Measurements from ENCODE around the gene ACTR3C. TPM values are rescaled to one million over a fixed set of nuclear protein-coding genes. Genes with fewer than 3 reads are reported as not detected.
"Not testable (repeated sequence)": the region's sequence is repeated elsewhere in the genome, so short reads cannot be mapped to it uniquely, and the experiment has no call there.

Gene ACTR3C
- total RNA-seq, 1 donor from 2014 or later: not detected

- not testable (repeated sequence) for H3K27ac ChIP-seq; H3K36me3 ChIP-seq; DNase-seq (ENCODE audit: low spot score); H2AFZ ChIP-seq (replicated peaks); H3K9ac ChIP-seq; H3K27me3 Mint-ChIP-seq (ENCODE audit: insufficient read depth, low read depth); H3K4me2 ChIP-seq; H3K4me3 Mint-ChIP-seq; H3K9me3 Mint-ChIP-seq; H3K9me3 ChIP-seq (ENCODE audit: low read depth); H3K79me2 ChIP-seq (ENCODE audit: low read depth); H3K4me1 ChIP-seq; H3K27me3 ChIP-seq; H3F3A ChIP-seq (ENCODE audit: low read depth); H3K4me3 ChIP-seq; H4K20me1 ChIP-seq (ENCODE audit: low read depth); H3K36me3 Mint-ChIP-seq
- Mint-ChIP-seq H3K27ac (peak overlapping the region; percentile 76), H3K4me1 (peaks cover 14% of the 10 kb centered on the region)
These were observed 34.5 kb downstream of the ACTR3C start for GRCh38 chr7:150288816-150289215.

GRCh38 chr7:150287815-150288214, 35.5 kb downstream of the ACTR3C start:
- H3K36me3 Mint-ChIP-seq: not testable (repeated sequence)

GRCh38 chr7:150285849-150286754, 37.2 kb downstream of the ACTR3C start:
- H3F3A ChIP-seq (ENCODE audit: low read depth); H3K4me1 ChIP-seq; H3K4me2 ChIP-seq; H3K9me3 ChIP-seq (ENCODE audit: low read depth); H3K36me3 Mint-ChIP-seq; H3K27ac Mint-ChIP-seq; H3K27me3 Mint-ChIP-seq (ENCODE audit: insufficient read depth, low read depth); H3K36me3 ChIP-seq; H3K27ac ChIP-seq; H2AFZ ChIP-seq (replicated peaks); H3K27me3 ChIP-seq; H3K4me3 ChIP-seq; H3K9me3 Mint-ChIP-seq; H3K79me2 ChIP-seq (ENCODE audit: low read depth); H3K4me3 Mint-ChIP-seq; H4K20me1 ChIP-seq (ENCODE audit: low read depth); H3K9ac ChIP-seq: not testable (repeated sequence)
- DNase-seq (ENCODE audit: low spot score): peak; percentile 26
- TF ChIP-seq CTCF (IDR thresholded peaks at IDR 0.05): peak; percentile 65
- peaks cover 14% of the 10 kb centered on the region for H3K4me1 Mint-ChIP-seq

More at GRCh38 chr7:150287815-150288214, 35.5 kb downstream of the ACTR3C start:
- not testable (repeated sequence) for H3K27me3 Mint-ChIP-seq (ENCODE audit: insufficient read depth, low read depth); H3K9me3 Mint-ChIP-seq; H2AFZ ChIP-seq (replicated peaks); H3K27ac Mint-ChIP-seq; H3K27ac ChIP-seq; H3K36me3 ChIP-seq; DNase-seq (ENCODE audit: low spot score); H3K27me3 ChIP-seq; H3K4me3 ChIP-seq; H3K9ac ChIP-seq; H3K9me3 ChIP-seq (ENCODE audit: low read depth); H3K4me1 ChIP-seq; H3K79me2 ChIP-seq (ENCODE audit: low read depth); H3K4me3 Mint-ChIP-seq; H3K4me2 ChIP-seq; H4K20me1 ChIP-seq (ENCODE audit: low read depth); H3F3A ChIP-seq (ENCODE audit: low read depth)
- H3K4me1 Mint-ChIP-seq: peaks cover 14% of the 10 kb centered on the region

DNA sequence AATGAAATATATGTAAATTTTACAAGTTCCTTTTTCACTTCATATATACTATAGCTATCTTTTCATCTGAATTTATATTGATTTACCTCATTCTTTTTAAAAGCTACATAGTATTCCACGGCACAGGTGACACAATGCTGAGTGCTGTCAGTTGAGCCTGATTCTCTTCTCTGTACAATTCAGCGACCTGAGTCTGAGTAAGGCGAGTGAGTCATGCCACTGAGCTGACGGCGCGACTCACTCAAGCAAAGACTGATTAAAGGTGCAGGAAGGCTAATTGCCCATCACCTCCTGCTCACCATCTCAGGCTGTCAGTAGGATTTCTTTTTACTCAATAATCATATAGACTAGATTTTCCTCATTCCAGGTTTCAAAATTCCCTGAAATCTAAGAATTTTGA, 39.7 kb downstream of the ACTR3C start:
- not testable (repeated sequence) for H3F3A ChIP-seq (ENCODE audit: low read depth); H2AFZ ChIP-seq (replicated peaks); H3K36me3 Mint-ChIP-seq; H3K27me3 ChIP-seq; H3K27me3 Mint-ChIP-seq (ENCODE audit: insufficient read depth, low read depth); H3K9me3 Mint-ChIP-seq; H3K4me1 Mint-ChIP-seq; H3K4me2 ChIP-seq; H3K79me2 ChIP-seq (ENCODE audit: low read depth); H4K20me1 ChIP-seq (ENCODE audit: low read depth); DNase-seq (ENCODE audit: low spot score); H3K4me3 ChIP-seq; H3K27ac ChIP-seq; H3K4me1 ChIP-seq; H3K9me3 ChIP-seq (ENCODE audit: low read depth); H3K36me3 ChIP-seq; H3K27ac Mint-ChIP-seq; H3K4me3 Mint-ChIP-seq; H3K9ac ChIP-seq

- H3K27me3 ChIP-seq; H3K36me3 Mint-ChIP-seq; H3K27ac ChIP-seq; H3K4me3 Mint-ChIP-seq; H3K36me3 ChIP-seq; H3K9me3 Mint-ChIP-seq; H3K4me1 Mint-ChIP-seq; H3K27me3 Mint-ChIP-seq (ENCODE audit: insufficient read depth, low read depth); DNase-seq (ENCODE audit: low spot score); H2AFZ ChIP-seq (replicated peaks); H3K4me3 ChIP-seq; H3K79me2 ChIP-seq (ENCODE audit: low read depth); H3F3A ChIP-seq (ENCODE audit: low read depth); H4K20me1 ChIP-seq (ENCODE audit: low read depth); H3K27ac Mint-ChIP-seq; H3K9me3 ChIP-seq (ENCODE audit: low read depth); H3K4me2 ChIP-seq; H3K9ac ChIP-seq; H3K4me1 ChIP-seq: not testable (repeated sequence)
These were observed 40.2 kb downstream of the ACTR3C start for GRCh38 chr7:150283111-150283510.

DNA sequence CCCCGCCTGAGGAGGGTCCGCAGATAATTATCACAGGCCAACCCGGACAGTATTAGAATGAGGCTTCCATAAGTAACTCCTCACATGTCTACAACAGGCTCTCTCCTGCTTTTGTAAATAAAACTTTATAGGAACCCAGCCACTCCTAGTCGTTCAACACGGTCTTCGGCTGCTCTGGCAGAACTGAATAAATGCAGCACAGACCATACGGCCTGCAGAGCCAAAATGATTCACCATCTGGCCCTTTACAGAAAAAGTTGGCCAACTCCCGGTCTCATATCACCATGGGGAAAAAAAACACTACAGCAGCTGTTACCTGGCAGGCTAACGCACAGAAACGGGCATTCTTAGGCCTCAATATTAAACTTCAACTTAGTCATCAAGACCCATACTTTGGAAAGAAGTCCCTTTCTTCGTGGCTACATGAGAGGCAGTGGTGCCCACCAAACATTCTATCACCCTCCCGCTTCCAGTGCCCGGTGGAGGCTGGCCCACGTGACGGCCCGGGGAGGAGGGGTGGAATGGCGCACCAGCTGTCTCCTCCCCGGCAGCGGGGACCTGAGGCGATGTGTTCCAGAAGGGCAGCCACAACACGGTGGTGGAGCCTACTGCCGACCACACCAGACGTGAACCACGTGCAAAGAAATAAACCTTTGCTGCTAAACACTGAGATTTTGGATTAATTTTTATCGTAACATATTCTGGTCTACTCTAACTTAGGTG, 41.5 kb downstream of the ACTR3C start:
- not testable (repeated sequence) for H3K4me3 ChIP-seq; H3K9ac ChIP-seq; H3K36me3 ChIP-seq; H3K27me3 Mint-ChIP-seq (ENCODE audit: insufficient read depth, low read depth); H3K9me3 Mint-ChIP-seq; H3K27ac ChIP-seq; H3K4me1 Mint-ChIP-seq; H3K27me3 ChIP-seq; H3K79me2 ChIP-seq (ENCODE audit: low read depth); H3K36me3 Mint-ChIP-seq; H3F3A ChIP-seq (ENCODE audit: low read depth); H3K4me2 ChIP-seq; H3K4me3 Mint-ChIP-seq; H3K9me3 ChIP-seq (ENCODE audit: low read depth); H2AFZ ChIP-seq (replicated peaks); H3K4me1 ChIP-seq; DNase-seq (ENCODE audit: low spot score); H4K20me1 ChIP-seq (ENCODE audit: low read depth); H3K27ac Mint-ChIP-seq

DNA sequence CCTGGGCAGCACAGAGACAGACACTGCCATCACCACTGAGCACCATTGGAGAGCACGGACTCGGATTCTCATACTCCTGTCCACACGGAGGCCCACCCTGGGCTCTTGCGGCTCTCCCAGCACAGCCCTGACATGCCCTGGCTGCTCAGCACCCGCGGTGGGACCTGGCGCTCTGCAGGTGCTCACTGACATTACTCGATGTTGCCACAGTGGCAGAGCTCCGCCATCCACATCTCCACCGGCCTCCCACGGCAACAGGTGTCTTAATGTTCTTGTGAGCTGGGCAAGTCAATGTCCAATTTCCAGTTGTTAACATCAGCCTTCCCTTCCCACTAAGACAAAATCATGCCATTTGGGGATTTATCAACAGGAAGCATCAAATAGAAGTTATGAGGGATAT, 45.0 kb downstream of the ACTR3C start:
- H3K9ac ChIP-seq; H3K9me3 ChIP-seq (ENCODE audit: low read depth); H3K9me3 Mint-ChIP-seq; H3K4me3 ChIP-seq; H3K36me3 Mint-ChIP-seq; H3K4me1 ChIP-seq; H3K4me1 Mint-ChIP-seq; H3F3A ChIP-seq (ENCODE audit: low read depth); H4K20me1 ChIP-seq (ENCODE audit: low read depth); H3K79me2 ChIP-seq (ENCODE audit: low read depth); H3K27ac Mint-ChIP-seq; H3K27ac ChIP-seq; H3K36me3 ChIP-seq; DNase-seq (ENCODE audit: low spot score); H3K27me3 ChIP-seq; H3K27me3 Mint-ChIP-seq (ENCODE audit: insufficient read depth, low read depth); H3K4me2 ChIP-seq; H2AFZ ChIP-seq (replicated peaks); H3K4me3 Mint-ChIP-seq: not testable (repeated sequence)
